DOHH2 (cell line): ENCODE measurements around the gene SCAMP2.

Experiments used
- H3F3A ChIP-seq: fragments of 200-600 bp; sonication (generic), shearing (Covaris generic); 2 replicates; pipeline ENCODE4 v1.6.0; 2016; ENCODE audit warnings: antibody characterized with exemption, mild to moderate bottlenecking; ENCODE audit not compliant: control insufficient read depth, insufficient read depth
- H3K27ac ChIP-seq: fragments of 200-600 bp; sonication (generic); 2 replicates; pipeline ENCODE4 v1.5.1; 2014; ENCODE audit warnings: low read depth, mild to moderate bottlenecking, low read length, moderate library complexity
- H3K27me3 ChIP-seq: fragments of 200-600 bp; sonication (generic); 2 replicates; pipeline ENCODE4 v1.6.1; 2014; ENCODE audit warnings: mild to moderate bottlenecking, low read length, mixed read lengths; ENCODE audit not compliant: control insufficient read depth
- H3K36me3 ChIP-seq: fragments of 200-600 bp; sonication (generic); 2 replicates; pipeline ENCODE4 v1.6.1; 2014; ENCODE audit warnings: mild to moderate bottlenecking, low read length, moderate library complexity, mixed read lengths; ENCODE audit not compliant: control insufficient read depth
- H3K4me1 ChIP-seq: fragments of 200-600 bp; sonication (generic); 2 replicates; pipeline ENCODE4 v1.6.1; 2014; ENCODE audit warnings: mild to moderate bottlenecking, low read length, mixed read lengths; ENCODE audit not compliant: control insufficient read depth
- H3K4me2 ChIP-seq: fragments of 200-600 bp; sonication (generic); 2 replicates; pipeline ENCODE4 v1.6.0; 2014; ENCODE audit warnings: mild to moderate bottlenecking, low read length, moderate library complexity
- H3K4me3 ChIP-seq: fragments of 200-600 bp; sonication (generic); 2 replicates; pipeline ENCODE4 v1.5.1; 2014; ENCODE audit warnings: mild to moderate bottlenecking, low read length, mixed read lengths
- H3K79me2 ChIP-seq: fragments of 200-600 bp; sonication (generic); 2 replicates; pipeline ENCODE4 v1.6.1; 2014; ENCODE audit warnings: mild to moderate bottlenecking, low read length, mixed read lengths; ENCODE audit not compliant: control insufficient read depth
- H3K9me2 ChIP-seq: fragments of 200-600 bp; sonication (generic); replicated peaks from 2 replicates; pipeline ENCODE4 v1.6.1; 2014; ENCODE audit warnings: mild to moderate bottlenecking, low read length, mixed read lengths; ENCODE audit not compliant: control insufficient read depth
- H3K9me3 ChIP-seq: fragments of 200-600 bp; sonication (generic); 2 replicates; pipeline ENCODE4 v1.6.1; 2014; ENCODE audit warnings: antibody characterized with exemption, low read length, mixed read lengths; ENCODE audit not compliant: control insufficient read depth, insufficient read depth
- H4K20me1 ChIP-seq: fragments of 200-600 bp; sonication (generic); 2 replicates; pipeline ENCODE4 v1.6.0; 2014; ENCODE audit warnings: low read depth, mild to moderate bottlenecking, antibody characterized with exemption, low read length, moderate library complexity; ENCODE audit not compliant: control insufficient read depth, insufficient read depth
- CTCF ChIP-seq: fragments of 200-600 bp; sonication (generic); IDR thresholded peaks from one replicate; pipeline ENCODE4 v1.5.1; 2014; ENCODE audit warnings: antibody characterized with exemption, mild to moderate bottlenecking, low read depth, low read length; ENCODE audit not compliant: poor library complexity, severe bottlenecking
- EZH2phosphoT487 ChIP-seq: fragments of 200-600 bp; sonication (generic); IDR thresholded peaks from 2 replicates; pipeline ENCODE4 v1.6.1; 2017; ENCODE audit warnings: borderline replicate concordance, mild to moderate bottlenecking, antibody characterized with exemption, low read length, moderate library complexity, mixed read lengths

The SCAMP2 gene

DNA sequence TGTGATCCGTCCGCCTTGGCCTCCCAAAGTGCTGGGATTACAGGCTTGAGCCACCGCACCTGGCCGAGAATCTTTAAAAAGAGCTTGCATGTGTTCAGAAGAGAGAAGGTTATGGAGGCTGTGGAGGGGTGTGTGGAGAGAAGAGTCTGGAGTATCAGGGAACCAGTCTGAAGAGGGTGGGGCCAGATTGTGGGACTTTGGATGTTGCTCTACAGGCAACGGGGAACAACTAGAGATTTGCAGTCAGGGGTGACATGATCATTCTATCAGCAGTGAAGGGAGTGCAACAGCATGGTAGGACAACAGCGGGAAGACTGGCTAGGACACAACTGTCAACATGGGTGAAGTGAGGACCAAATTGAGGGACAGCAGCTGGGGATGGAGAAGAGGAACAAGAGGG is 8.9 kb downstream of the SCAMP2 start:
- H3K36me3 ChIP-seq: peaks cover 24% of the 10 kb centered on the region
- H3K4me2 ChIP-seq: no peak overlapping the region
- H4K20me1 ChIP-seq: 0 out of 2 replicates have a peak, but pooled peaks cover 10% of the 10 kb centered on the region
- peaks cover 6% of the 10 kb centered on the region; the same call in 1 of the 2 replicates for H3K9me3 ChIP-seq
- H3K27ac ChIP-seq: no peak overlapping the region
- no peaks in the 10 kb centered on the region for H3K27me3 ChIP-seq
- no peaks in the 10 kb centered on the region for H3K9me2 ChIP-seq
- no peaks in the 10 kb centered on the region for H3F3A ChIP-seq
- H3K4me1 ChIP-seq: peaks cover 28% of the 10 kb centered on the region
- no peak overlapping the region for H3K4me3 ChIP-seq
- TF ChIP-seq CTCF (no peak), EZH2phosphoT487 (no peak)
- peaks cover 68% of the 10 kb centered on the region for H3K79me2 ChIP-seq

DNA sequence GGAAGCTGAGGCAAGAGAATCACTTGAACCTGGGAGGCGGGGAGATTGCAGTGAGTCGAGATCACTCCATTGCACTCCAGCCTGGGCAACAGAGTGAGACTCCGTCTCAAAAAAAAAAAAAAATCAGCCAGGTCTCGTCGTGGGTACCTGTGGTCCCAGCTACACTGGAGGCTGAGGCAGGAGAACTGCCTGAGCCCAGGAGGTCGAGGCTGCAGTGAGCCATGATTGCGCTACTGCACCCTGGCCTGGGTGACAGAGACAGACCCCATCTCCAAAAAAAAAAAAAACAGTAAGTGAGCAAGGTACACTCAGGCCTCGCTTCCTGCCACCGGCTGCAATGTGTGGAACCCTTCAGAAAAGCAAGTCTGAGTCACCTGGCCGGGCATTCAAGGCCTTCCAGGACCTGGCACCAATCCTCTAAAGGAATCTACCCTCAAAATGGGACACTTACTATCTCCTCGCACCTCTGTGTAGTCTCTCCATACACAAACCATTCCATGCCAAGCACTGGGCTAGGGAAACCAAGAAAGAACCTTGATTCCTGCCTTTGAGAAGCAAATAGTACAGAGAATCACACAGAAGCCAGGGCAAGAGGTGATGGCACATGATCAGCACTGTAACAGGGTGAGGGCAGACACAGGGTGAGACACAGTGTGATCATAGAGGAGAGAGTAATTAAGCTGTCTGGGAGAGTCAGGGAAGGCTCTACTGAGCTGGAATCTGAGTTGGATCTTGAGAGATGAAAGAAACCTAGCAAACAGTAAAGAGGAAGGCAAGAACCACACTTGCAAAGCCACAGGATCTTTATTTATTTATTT is 9.7 kb downstream of the SCAMP2 start:
- Histone ChIP-seq H3F3A (no peaks in the 10 kb centered on the region), H3K4me2 (no peak overlapping the region), H3K36me3 (peaks cover 18% of the 10 kb centered on the region), H3K4me3 (no peak overlapping the region), H3K27ac (no peak overlapping the region), H3K9me3 (peaks cover 6% of the 10 kb centered on the region; the same call in 1 of the 2 replicates), H3K4me1 (peaks cover 35% of the 10 kb centered on the region), H3K9me2 (no peaks in the 10 kb centered on the region), H4K20me1 (0 out of 2 replicates have a peak, but pooled peaks cover 9% of the 10 kb centered on the region), H3K79me2 (peaks cover 66% of the 10 kb centered on the region), H3K27me3 (no peaks in the 10 kb centered on the region)
- no peak for TF ChIP-seq EZH2phosphoT487

DNA sequence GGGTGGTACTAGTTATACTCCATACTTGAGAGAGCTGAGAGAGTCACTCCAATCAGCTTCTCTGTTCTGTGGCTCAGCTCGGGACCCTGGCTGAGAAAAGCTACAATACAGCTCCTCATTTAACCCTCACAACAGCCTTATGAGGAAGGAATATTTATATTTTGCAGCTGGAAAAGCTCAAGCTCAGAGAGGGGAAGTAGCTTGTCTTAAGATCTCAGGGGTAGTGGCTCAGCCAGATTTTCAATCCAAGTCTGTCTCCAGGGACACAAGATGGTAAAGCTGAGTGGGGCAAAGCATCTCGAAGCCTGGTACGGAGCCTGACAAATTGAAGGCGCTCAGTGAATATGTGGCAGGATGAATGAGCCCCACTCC is 14.8 kb downstream of the SCAMP2 start:
- Histone ChIP-seq H4K20me1 (0 out of 2 replicates have a peak, but pooled peaks cover 2% of the 10 kb centered on the region), H3K4me2 (no peak overlapping the region; the same call in 1 of the 2 replicates), H3K9me2 (no peaks in the 10 kb centered on the region), H3K27me3 (no peaks in the 10 kb centered on the region), H3K27ac (no peak overlapping the region), H3K79me2 (peaks cover 45% of the 10 kb centered on the region), H3F3A (no peaks in the 10 kb centered on the region), H3K4me1 (peaks cover 38% of the 10 kb centered on the region), H3K9me3 (no peaks in the 10 kb centered on the region), H3K4me3 (no peak overlapping the region), H3K36me3 (peaks cover 16% of the 10 kb centered on the region)
- TF ChIP-seq CTCF: no peak
- no peak for TF ChIP-seq EZH2phosphoT487

DNA sequence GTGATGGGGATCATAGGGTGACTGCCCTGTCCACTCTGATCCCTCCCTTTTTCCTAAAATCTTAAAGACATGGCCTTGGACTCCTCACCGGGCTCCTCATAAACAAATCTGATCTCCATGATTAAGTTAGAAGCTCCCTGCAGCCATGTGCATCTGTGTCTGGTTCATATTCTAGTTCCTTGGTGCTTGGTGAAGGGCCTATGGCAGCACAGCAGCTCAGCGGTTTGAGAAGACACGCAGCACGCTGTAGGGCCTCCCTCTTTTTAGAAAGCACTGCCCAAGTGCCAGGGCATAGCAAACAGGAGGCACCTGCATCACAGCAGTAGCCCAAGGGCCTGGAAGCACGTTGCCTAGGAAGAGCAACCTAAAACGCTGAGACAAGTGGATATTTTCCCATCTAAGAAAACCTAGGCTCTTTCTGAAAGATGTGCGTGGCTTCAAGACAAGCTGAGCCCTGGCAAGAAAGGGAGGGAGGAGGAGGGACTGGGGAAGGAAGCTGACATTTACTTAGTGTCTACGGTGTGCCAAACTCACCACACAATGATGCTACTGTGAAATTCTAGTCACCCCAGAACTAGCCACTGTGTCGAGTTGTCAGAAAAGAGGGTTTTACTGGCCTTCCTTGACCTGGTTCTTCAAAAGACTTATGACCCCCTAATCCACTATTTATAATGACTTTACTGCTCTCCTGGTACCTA is 15.3 kb downstream of the SCAMP2 start:
- Histone ChIP-seq H3K4me3 (no peak overlapping the region), H3F3A (no peaks in the 10 kb centered on the region), H3K9me3 (no peaks in the 10 kb centered on the region), H3K27me3 (no peaks in the 10 kb centered on the region), H3K27ac (no peak overlapping the region), H3K4me2 (no peak overlapping the region; the same call in 1 of the 2 replicates), H3K4me1 (peaks cover 38% of the 10 kb centered on the region), H3K9me2 (no peaks in the 10 kb centered on the region), H3K79me2 (peaks cover 42% of the 10 kb centered on the region), H4K20me1 (0 out of 2 replicates have a peak, but pooled peaks cover 2% of the 10 kb centered on the region), H3K36me3 (peaks cover 21% of the 10 kb centered on the region)
- no peak for TF ChIP-seq EZH2phosphoT487
